ENCODE data around the gene IDS. TPM values are rescaled to one million over a fixed set of nuclear protein-coding genes. Genes with fewer than 3 reads are reported as not detected.
A peak's percentile ranks its signal among the peaks of the same experiment; 100 is the strongest.

IDS gene
- total RNA-seq, 6 experiments from 2014 or later, result 38.4 to 70.9 (median 55.1) TPM

DNA sequence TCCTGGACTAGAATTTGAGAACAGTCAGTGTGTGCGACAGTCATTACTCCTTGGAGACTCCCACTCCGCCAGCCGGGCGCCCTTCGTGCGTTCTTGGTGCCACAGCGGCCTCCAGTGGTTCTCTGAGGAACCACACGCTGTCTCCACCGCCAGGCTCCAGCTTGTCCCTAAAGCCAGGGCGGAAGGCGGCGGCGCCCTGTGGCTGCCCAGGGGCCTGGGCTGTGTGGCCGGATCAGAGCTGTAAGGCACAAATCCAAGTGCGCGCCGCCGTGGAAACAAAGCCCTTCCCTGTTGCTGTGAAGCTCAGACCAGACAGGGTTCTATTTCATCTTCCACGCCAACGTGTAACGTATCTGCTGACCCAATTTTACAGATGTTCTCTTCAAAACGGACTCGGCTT, 34.2 kb downstream of the IDS start:
- TF ChIP-seq CTCF (IDR thresholded peaks at IDR 0.05), result peak; percentile 86
- peak; percentile 53 for DNase-seq
- Mint-ChIP-seq H3K9me3 (no peaks in the 10 kb centered on the region), H3K27me3 (ENCODE audit: insufficient read depth) (peaks cover 3% of the 10 kb centered on the region; the same call in 1 of the 2 replicates), H3K36me3 (ENCODE audit: low read depth) (no peaks in the 10 kb centered on the region), H3K4me1 (ENCODE audit: low read depth) (0 out of 2 replicates have a peak, but pooled peaks cover 5% of the 10 kb centered on the region), H3K4me3 (peak overlapping the region; percentile 62), H3K27ac (peak overlapping the region; percentile 21; the same call in 1 of the 2 replicates)

- peaks cover 3% of the 10 kb centered on the region; the same call in 1 of the 2 replicates for H3K27me3 Mint-ChIP-seq (ENCODE audit: insufficient read depth)
- H3K9me3 Mint-ChIP-seq, result no peaks in the 10 kb centered on the region
These were observed 35.7 kb downstream of the IDS start for GRCh38 chrX:149469406-149469805.

GRCh38 chrX:149467920-149468319, 37.2 kb downstream of the IDS start:
- Mint-ChIP-seq H3K9me3 (no peaks in the 10 kb centered on the region), H3K27ac (no peak overlapping the region), H3K4me3 (no peak overlapping the region), H3K27me3 (ENCODE audit: insufficient read depth) (peaks cover 3% of the 10 kb centered on the region; the same call in 1 of the 2 replicates), H3K4me1 (ENCODE audit: low read depth) (0 out of 2 replicates have a peak, but pooled peaks cover 5% of the 10 kb centered on the region), H3K36me3 (ENCODE audit: low read depth) (no peaks in the 10 kb centered on the region)
- TF ChIP-seq CTCF (IDR thresholded peaks at IDR 0.05), result no peak
- no peak for DNase-seq

More at GRCh38 chrX:149469406-149469805, 35.7 kb downstream of the IDS start:
- no peak for DNase-seq
- Mint-ChIP-seq H3K36me3 (ENCODE audit: low read depth) (no peaks in the 10 kb centered on the region), H3K4me1 (ENCODE audit: low read depth) (0 out of 2 replicates have a peak, but pooled peaks cover 5% of the 10 kb centered on the region), H3K27ac (no peak overlapping the region), H3K4me3 (no peak overlapping the region)
- TF ChIP-seq CTCF (IDR thresholded peaks at IDR 0.05), result no peak

DNA sequence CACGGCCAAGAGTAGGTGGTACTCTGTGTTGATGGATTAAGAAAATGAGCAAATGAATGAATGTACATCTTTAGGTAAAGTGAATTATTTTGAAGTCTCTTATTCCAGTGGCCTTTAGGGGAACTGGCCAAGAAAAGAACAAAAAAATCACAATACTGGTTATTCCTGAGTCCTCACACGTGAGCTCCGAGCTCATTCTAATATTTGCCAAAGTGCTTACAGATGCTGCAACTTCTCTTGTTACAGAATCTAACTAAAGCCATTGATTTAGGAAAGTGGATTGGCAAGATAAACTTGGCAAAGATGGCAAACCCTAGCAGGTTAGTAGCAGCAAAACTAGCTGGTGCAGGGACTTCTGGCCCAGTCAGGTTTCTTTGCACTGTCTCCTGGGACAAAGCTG, 37.6 kb downstream of the IDS start:
- no peak for TF ChIP-seq CTCF (IDR thresholded peaks at IDR 0.05)
- Mint-ChIP-seq H3K27me3 (ENCODE audit: insufficient read depth) (peaks cover 3% of the 10 kb centered on the region; the same call in 1 of the 2 replicates), H3K27ac (no peak overlapping the region), H3K4me3 (no peak overlapping the region), H3K4me1 (ENCODE audit: low read depth) (0 out of 2 replicates have a peak, but pooled peaks cover 5% of the 10 kb centered on the region), H3K36me3 (ENCODE audit: low read depth) (no peaks in the 10 kb centered on the region), H3K9me3 (no peaks in the 10 kb centered on the region)
- DNase-seq, result no peak

- no peak for TF ChIP-seq CTCF (IDR thresholded peaks at IDR 0.05)
- H3K4me3 Mint-ChIP-seq, result no peak overlapping the region
- H3K27me3 Mint-ChIP-seq (ENCODE audit: insufficient read depth), result no peaks in the 10 kb centered on the region
- no peaks in the 10 kb centered on the region for H3K4me1 Mint-ChIP-seq (ENCODE audit: low read depth)
- no peaks in the 10 kb centered on the region for H3K36me3 Mint-ChIP-seq (ENCODE audit: low read depth)
- H3K9me3 Mint-ChIP-seq, result no peaks in the 10 kb centered on the region
- H3K27ac Mint-ChIP-seq, result no peak overlapping the region
- no peak for DNase-seq
These were observed 42.3 kb downstream of the IDS start for GRCh38 chrX:149462849-149463248.

All from HFFc6 (cell line).